ENCODE results near the gene PLXDC2.
"Not testable (repeated sequence)": the region's sequence is repeated elsewhere in the genome, so short reads cannot be mapped to it uniquely, and the experiment has no call there.

The PLXDC2 gene

DNA sequence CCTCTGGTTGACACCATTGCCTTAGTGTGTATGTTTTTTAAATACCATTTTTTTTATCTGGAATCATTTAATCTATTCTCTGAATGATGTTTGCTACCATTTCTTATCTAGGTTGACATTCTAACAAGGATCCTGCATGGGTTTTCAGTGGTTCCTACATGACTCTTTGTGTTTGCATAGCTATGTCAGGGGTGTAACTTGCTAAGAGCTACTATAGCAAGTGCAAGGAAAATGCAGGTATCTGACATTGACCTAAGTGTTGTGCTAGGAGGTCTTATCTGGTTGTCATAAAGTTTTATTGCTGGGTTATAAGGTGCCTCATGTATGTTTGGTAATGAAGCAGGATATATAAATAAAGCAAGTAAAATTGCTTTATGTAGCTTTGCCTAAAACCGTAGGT is 183.2 kb downstream of the PLXDC2 start:
- Histone ChIP-seq H3K4me1 (ENCODE audit: control insufficient read depth, insufficient read depth, low read length) (no peaks in the 10 kb centered on the region), H3K36me3 (ENCODE audit: control insufficient read depth in 2 of 2, insufficient read depth in 1 of 2, low read length in 2 of 2) (no peaks in the 10 kb centered on the region), H3K9me3 (ENCODE audit: control insufficient read depth, insufficient read depth, low read depth, low read length) (no peaks in the 10 kb centered on the region), H3K4me3 (ENCODE audit: low read depth, low read length) (no peak overlapping the region), H3K27ac (ENCODE audit: extremely low read depth, low read depth, low read length) (no peak overlapping the region)
- ChIA-PET POLR2A (interaction anchor here (0.6 kb wide), 1 partner anchor 1279 kb away, joined by 3 read pairs; no protein-coding TSS in a partner anchor), CTCF (no interaction called here)
- TF ChIP-seq, protein P1, sequence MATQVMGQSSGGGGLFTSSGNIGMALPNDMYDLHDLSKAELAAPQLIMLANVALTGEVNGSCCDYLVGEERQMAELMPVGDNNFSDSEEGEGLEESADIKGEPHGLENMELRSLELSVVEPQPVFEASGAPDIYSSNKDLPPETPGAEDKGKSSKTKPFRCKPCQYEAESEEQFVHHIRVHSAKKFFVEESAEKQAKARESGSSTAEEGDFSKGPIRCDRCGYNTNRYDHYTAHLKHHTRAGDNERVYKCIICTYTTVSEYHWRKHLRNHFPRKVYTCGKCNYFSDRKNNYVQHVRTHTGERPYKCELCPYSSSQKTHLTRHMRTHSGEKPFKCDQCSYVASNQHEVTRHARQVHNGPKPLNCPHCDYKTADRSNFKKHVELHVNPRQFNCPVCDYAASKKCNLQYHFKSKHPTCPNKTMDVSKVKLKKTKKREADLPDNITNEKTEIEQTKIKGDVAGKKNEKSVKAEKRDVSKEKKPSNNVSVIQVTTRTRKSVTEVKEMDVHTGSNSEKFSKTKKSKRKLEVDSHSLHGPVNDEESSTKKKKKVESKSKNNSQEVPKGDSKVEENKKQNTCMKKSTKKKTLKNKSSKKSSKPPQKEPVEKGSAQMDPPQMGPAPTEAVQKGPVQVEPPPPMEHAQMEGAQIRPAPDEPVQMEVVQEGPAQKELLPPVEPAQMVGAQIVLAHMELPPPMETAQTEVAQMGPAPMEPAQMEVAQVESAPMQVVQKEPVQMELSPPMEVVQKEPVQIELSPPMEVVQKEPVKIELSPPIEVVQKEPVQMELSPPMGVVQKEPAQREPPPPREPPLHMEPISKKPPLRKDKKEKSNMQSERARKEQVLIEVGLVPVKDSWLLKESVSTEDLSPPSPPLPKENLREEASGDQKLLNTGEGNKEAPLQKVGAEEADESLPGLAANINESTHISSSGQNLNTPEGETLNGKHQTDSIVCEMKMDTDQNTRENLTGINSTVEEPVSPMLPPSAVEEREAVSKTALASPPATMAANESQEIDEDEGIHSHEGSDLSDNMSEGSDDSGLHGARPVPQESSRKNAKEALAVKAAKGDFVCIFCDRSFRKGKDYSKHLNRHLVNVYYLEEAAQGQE (tag by site-specific recombination; IDR thresholded peaks at IDR 0.05): no peak
- TF ChIP-seq ZNF747 (tag by site-specific recombination; IDR thresholded peaks at IDR 0.05): no peak
- TF ChIP-seq, protein P2, sequence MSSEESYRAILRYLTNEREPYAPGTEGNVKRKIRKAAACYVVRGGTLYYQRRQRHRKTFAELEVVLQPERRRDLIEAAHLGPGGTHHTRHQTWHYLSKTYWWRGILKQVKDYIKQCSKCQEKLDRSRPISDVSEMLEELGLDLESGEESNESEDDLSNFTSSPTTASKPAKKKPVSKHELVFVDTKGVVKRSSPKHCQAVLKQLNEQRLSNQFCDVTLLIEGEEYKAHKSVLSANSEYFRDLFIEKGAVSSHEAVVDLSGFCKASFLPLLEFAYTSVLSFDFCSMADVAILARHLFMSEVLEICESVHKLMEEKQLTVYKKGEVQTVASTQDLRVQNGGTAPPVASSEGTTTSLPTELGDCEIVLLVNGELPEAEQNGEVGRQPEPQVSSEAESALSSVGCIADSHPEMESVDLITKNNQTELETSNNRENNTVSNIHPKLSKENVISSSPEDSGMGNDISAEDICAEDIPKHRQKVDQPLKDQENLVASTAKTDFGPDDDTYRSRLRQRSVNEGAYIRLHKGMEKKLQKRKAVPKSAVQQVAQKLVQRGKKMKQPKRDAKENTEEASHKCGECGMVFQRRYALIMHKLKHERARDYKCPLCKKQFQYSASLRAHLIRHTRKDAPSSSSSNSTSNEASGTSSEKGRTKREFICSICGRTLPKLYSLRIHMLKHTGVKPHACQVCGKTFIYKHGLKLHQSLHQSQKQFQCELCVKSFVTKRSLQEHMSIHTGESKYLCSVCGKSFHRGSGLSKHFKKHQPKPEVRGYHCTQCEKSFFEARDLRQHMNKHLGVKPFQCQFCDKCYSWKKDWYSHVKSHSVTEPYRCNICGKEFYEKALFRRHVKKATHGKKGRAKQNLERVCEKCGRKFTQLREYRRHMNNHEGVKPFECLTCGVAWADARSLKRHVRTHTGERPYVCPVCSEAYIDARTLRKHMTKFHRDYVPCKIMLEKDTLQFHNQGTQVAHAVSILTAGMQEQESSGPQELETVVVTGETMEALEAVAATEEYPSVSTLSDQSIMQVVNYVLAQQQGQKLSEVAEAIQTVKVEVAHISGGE (tag by site-specific recombination; conservative IDR thresholded peaks at IDR 0.05; ENCODE audit: low read depth): no peak
- TF ChIP-seq KLF8 (tag by site-specific recombination; IDR thresholded peaks at IDR 0.05): no peak
- TF ChIP-seq GLIS1 (tag by site-specific recombination; IDR thresholded peaks at IDR 0.05): no peak
- TF ChIP-seq ZXDB (tag by site-specific recombination; IDR thresholded peaks at IDR 0.05): no peak
- TF ChIP-seq ZNF274 (IDR thresholded peaks at IDR 0.05; ENCODE audit: low read length): no peak
- no peak for TF ChIP-seq ZNF274 (tag by site-specific recombination; IDR thresholded peaks at IDR 0.05; ENCODE audit: borderline replicate concordance)
- TF ChIP-seq, protein P3, sequence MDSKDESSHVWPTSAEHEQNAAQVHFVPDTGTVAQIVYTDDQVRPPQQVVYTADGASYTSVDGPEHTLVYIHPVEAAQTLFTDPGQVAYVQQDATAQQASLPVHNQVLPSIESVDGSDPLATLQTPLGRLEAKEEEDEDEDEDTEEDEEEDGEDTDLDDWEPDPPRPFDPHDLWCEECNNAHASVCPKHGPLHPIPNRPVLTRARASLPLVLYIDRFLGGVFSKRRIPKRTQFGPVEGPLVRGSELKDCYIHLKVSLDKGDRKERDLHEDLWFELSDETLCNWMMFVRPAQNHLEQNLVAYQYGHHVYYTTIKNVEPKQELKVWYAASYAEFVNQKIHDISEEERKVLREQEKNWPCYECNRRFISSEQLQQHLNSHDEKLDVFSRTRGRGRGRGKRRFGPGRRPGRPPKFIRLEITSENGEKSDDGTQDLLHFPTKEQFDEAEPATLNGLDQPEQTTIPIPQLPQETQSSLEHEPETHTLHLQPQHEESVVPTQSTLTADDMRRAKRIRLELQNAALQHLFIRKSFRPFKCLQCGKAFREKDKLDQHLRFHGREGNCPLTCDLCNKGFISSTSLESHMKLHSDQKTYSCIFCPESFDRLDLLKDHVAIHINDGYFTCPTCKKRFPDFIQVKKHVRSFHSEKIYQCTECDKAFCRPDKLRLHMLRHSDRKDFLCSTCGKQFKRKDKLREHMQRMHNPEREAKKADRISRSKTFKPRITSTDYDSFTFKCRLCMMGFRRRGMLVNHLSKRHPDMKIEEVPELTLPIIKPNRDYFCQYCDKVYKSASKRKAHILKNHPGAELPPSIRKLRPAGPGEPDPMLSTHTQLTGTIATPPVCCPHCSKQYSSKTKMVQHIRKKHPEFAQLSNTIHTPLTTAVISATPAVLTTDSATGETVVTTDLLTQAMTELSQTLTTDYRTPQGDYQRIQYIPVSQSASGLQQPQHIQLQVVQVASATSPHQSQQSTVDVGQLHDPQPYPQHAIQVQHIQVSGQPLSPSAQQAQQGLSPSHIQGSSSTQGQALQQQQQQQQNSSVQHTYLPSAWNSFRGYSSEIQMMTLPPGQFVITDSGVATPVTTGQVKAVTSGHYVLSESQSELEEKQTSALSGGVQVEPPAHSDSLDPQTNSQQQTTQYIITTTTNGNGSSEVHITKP (tag by site-specific recombination; IDR thresholded peaks at IDR 0.05): no peak
- no peak for TF ChIP-seq ZNF121 (tag by site-specific recombination; IDR thresholded peaks at IDR 0.05)
- TF ChIP-seq, protein P4, sequence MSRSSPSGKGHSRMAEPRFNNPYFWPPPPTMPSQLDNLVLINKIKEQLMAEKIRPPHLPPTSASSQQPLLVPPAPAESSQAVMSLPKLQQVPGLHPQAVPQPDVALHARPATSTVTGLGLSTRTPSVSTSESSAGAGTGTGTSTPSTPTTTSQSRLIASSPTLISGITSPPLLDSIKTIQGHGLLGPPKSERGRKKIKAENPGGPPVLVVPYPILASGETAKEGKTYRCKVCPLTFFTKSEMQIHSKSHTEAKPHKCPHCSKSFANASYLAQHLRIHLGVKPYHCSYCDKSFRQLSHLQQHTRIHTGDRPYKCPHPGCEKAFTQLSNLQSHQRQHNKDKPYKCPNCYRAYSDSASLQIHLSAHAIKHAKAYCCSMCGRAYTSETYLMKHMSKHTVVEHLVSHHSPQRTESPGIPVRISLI (tag by site-specific recombination; IDR thresholded peaks at IDR 0.05): no peak
- TF ChIP-seq ZNF350 (tag by site-specific recombination; IDR thresholded peaks at IDR 0.05): no peak
- no peak for TF ChIP-seq GLI2 (tag by site-specific recombination; IDR thresholded peaks at IDR 0.05; ENCODE audit: borderline replicate concordance, low read depth)

DNA sequence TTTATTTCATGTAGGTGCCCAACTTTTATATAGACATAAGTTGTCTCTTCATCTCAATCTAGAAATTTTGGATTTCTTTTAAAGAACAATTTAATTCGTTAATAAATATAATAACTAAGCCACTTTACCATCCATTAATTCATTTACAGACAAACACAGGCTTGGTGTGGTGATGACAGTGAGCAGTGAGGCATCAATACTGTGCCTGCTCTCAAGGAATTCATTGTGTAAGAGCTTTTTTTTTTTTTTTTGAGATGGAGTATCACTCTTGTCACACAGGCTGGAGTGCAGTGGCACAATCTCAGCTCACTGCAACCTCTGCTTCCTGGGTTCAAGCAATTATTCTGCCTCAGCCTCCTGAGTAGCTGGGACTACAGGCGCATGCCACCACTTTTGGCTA is 185.8 kb downstream of the PLXDC2 start:
- CTCF ChIA-PET: interaction anchor here (0.6 kb wide), 1 partner anchor 171 kb away, joined by 3 read pairs; no protein-coding TSS in a partner anchor
- H3K4me3 ChIP-seq (ENCODE audit: low read depth, low read length); POLR2A ChIA-PET; H3K9me3 ChIP-seq (ENCODE audit: control insufficient read depth, insufficient read depth, low read depth, low read length); H3K36me3 ChIP-seq (ENCODE audit: control insufficient read depth in 2 of 2, insufficient read depth in 1 of 2, low read length in 2 of 2); H3K27ac ChIP-seq (ENCODE audit: extremely low read depth, low read depth, low read length); H3K4me1 ChIP-seq (ENCODE audit: control insufficient read depth, insufficient read depth, low read length): not testable (repeated sequence)
